Glutamatergic neuron (in vitro differentiated cells): Measurements from ENCODE around the gene VTI1A. TPM values are rescaled to one million over a fixed set of nuclear protein-coding genes. Genes with fewer than 3 reads are reported as not detected.

Experiments
- DNase-seq: peaks from one replicate; pipeline ENCODE4 v3.0.0; 2022
- H3K27ac Mint-ChIP-seq: one replicate; pipeline ENCODE4 v1.8.0; 2020; ENCODE audit warnings: mild to moderate bottlenecking, mixed read lengths, inconsistent platforms; ENCODE audit not compliant: unreplicated experiment
- H3K27me3 Mint-ChIP-seq: one replicate; pipeline ENCODE4 v1.8.0; 2020; ENCODE audit warnings: mild to moderate bottlenecking, moderate library complexity, mixed read lengths, inconsistent platforms; ENCODE audit not compliant: unreplicated experiment
- H3K36me3 Mint-ChIP-seq: one replicate; pipeline ENCODE4 v1.8.0; 2020; ENCODE audit warnings: mild to moderate bottlenecking, mixed read lengths, inconsistent platforms; ENCODE audit not compliant: unreplicated experiment
- H3K4me1 Mint-ChIP-seq: one replicate; pipeline ENCODE4 v1.8.0; 2020; ENCODE audit warnings: mild to moderate bottlenecking, low read depth, mixed read lengths, inconsistent platforms; ENCODE audit not compliant: unreplicated experiment
- H3K4me3 Mint-ChIP-seq: one replicate; pipeline ENCODE4 v1.8.0; 2020; ENCODE audit warnings: mild to moderate bottlenecking, mixed read lengths, inconsistent platforms; ENCODE audit not compliant: unreplicated experiment
- H3K9me3 Mint-ChIP-seq: one replicate; pipeline ENCODE4 v1.8.0; 2020; ENCODE audit warnings: mild to moderate bottlenecking, moderate library complexity, mixed read lengths, inconsistent platforms; ENCODE audit not compliant: unreplicated experiment
- CTCF ChIP-seq: fragments of 200-600 bp; sonication (generic); IDR thresholded peaks from one replicate; pipeline ENCODE4 v1.5.0; 2021; ENCODE audit not compliant: partially characterized antibody, unreplicated experiment
- total RNA-seq: library from RNA; stranded (reverse); fragmentation: NEBNext Ultra II Directional; extraction: Animal tissue kit (Norgen Biotek cat#: 25700); gene quantifications from one replicate; pipeline ENCODE4 v1.2.1, GENCODE V29; 2021; ENCODE audit not compliant: unreplicated experiment

VTI1A gene
- total RNA-seq, 1 donor from 2014 or later, result 61.0 TPM

- no peaks in the 10 kb centered on the region for H3K4me1 Mint-ChIP-seq
- H3K4me3 Mint-ChIP-seq, result no peak overlapping the region
- TF ChIP-seq CTCF, result no peak
- H3K36me3 Mint-ChIP-seq, result no peaks in the 10 kb centered on the region
- H3K27me3 Mint-ChIP-seq, result no peaks in the 10 kb centered on the region
- DNase-seq, result no peak
- peaks cover 5% of the 10 kb centered on the region for H3K9me3 Mint-ChIP-seq
- H3K27ac Mint-ChIP-seq, result no peak overlapping the region
Measured at GRCh38 chr10:112826018-112826697, 379.1 kb downstream of the VTI1A start.

GRCh38 chr10:112827086-112827485 is 380.1 kb downstream of the VTI1A start:
- H3K9me3 Mint-ChIP-seq, result peaks cover 5% of the 10 kb centered on the region
- no peak for DNase-seq
- H3K36me3 Mint-ChIP-seq, result no peaks in the 10 kb centered on the region
- no peak overlapping the region for H3K4me3 Mint-ChIP-seq
- no peaks in the 10 kb centered on the region for H3K27me3 Mint-ChIP-seq
- no peak for TF ChIP-seq CTCF
- no peak overlapping the region for H3K27ac Mint-ChIP-seq
- no peaks in the 10 kb centered on the region for H3K4me1 Mint-ChIP-seq

DNA sequence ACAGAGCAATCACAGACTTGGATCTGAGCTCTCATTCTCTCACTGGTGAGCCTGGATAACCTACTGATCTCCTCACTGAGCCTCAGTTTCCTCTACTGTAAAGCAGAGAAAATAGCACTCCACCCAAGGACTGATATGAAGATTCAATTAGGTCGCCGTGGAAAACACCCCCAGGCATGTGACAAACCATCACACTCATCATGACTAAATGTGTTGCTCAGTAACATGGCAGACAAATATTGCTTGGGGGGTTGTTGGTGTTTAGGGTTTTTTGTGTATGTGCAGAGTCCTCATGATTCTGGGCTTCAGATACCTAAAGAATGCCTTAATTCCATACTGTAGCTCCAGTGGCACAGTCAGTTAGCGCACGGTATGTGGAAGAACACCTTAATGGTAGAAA is 380.9 kb downstream of the VTI1A start:
- Mint-ChIP-seq H3K36me3 (no peaks in the 10 kb centered on the region), H3K27me3 (no peaks in the 10 kb centered on the region), H3K27ac (no peak overlapping the region), H3K4me1 (no peaks in the 10 kb centered on the region), H3K4me3 (no peak overlapping the region), H3K9me3 (peaks cover 5% of the 10 kb centered on the region)
- no peak for DNase-seq
- TF ChIP-seq CTCF, result no peak

GRCh38 chr10:112831859-112832258 is 384.8 kb downstream of the VTI1A start:
- H3K4me1 Mint-ChIP-seq, result peaks cover 16% of the 10 kb centered on the region
- DNase-seq, result no peak
- no peaks in the 10 kb centered on the region for H3K27me3 Mint-ChIP-seq
- H3K36me3 Mint-ChIP-seq, result peaks cover 6% of the 10 kb centered on the region
- H3K27ac Mint-ChIP-seq, result no peak overlapping the region
- H3K4me3 Mint-ChIP-seq, result no peak overlapping the region
- H3K9me3 Mint-ChIP-seq, result no peaks in the 10 kb centered on the region
- TF ChIP-seq CTCF, result no peak

- Mint-ChIP-seq H3K27ac (no peak overlapping the region), H3K4me1 (peaks cover 16% of the 10 kb centered on the region), H3K4me3 (no peak overlapping the region), H3K9me3 (no peaks in the 10 kb centered on the region), H3K36me3 (peaks cover 6% of the 10 kb centered on the region), H3K27me3 (no peaks in the 10 kb centered on the region)
- no peak for DNase-seq
- no peak for TF ChIP-seq CTCF
Measured at GRCh38 chr10:112832361-112832878, 385.4 kb downstream of the VTI1A start.
